ENCODE results near the gene FBXL16. TPM values are rescaled to one million over a fixed set of nuclear protein-coding genes. Genes with fewer than 3 reads are reported as not detected.
"Not testable (repeated sequence)": the region's sequence is repeated elsewhere in the genome, so short reads cannot be mapped to it uniquely, and the experiment has no call there.

Gene FBXL16
- total RNA-seq, 4 donors from 2014 or later = 0.42 to 1.2 (median 0.51) TPM

DNA sequence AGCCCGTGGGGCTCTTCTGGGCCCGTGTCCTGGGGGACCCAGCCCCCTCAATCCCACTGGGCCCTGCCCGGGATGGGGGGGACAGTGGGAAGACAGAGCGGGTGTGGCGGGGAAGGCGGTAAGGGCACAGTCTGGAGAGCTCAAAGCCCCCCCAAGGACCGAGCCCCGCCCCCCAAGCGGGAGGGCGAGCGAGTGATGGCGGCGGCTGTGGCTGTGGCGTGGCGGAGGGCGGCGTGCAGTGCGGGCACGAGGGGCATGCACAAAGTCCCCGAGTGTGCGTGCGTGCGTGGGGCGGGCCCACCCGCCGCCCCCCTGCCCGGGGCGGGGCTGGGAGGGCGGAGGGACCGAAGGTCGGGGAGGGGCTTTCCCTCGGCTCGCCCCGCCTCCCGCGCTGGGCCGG lies 11.8 kb downstream of the FBXL16 start:
- WGBS = no CpG with 5 or more reads among the region's 37 CpGs
- TF ChIP-seq POLR2A (IDR thresholded peaks at IDR 0.05; ENCODE audit: low read depth) (no peak), EP300 (IDR thresholded peaks at IDR 0.05) (no peak), POLR2AphosphoS5 (IDR thresholded peaks at IDR 0.05) (no peak)
- TF ChIP-seq, protein P1, sequence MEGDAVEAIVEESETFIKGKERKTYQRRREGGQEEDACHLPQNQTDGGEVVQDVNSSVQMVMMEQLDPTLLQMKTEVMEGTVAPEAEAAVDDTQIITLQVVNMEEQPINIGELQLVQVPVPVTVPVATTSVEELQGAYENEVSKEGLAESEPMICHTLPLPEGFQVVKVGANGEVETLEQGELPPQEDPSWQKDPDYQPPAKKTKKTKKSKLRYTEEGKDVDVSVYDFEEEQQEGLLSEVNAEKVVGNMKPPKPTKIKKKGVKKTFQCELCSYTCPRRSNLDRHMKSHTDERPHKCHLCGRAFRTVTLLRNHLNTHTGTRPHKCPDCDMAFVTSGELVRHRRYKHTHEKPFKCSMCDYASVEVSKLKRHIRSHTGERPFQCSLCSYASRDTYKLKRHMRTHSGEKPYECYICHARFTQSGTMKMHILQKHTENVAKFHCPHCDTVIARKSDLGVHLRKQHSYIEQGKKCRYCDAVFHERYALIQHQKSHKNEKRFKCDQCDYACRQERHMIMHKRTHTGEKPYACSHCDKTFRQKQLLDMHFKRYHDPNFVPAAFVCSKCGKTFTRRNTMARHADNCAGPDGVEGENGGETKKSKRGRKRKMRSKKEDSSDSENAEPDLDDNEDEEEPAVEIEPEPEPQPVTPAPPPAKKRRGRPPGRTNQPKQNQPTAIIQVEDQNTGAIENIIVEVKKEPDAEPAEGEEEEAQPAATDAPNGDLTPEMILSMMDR (IDR thresholded peaks at IDR 0.05) = no peak
- peaks cover 9 to 67% (median 39%) of the 10 kb centered on the region in 4 donors for H3K27me3 ChIP-seq
- no peaks in the 10 kb centered on the region for H3K9me3 ChIP-seq
- intact Hi-C loops (cut with DNase I) = no loop called here
- no peak for DNase-seq (ENCODE audit: extremely low spot score)
- no peaks in the 10 kb centered on the region for H3K36me3 ChIP-seq
- H3K4me1 ChIP-seq = peaks cover 28 to 51% (median 42%) of the 10 kb centered on the region in 4 donors
- H3K4me3 ChIP-seq = peak overlapping the region in 1 of 4 donors; percentile 45
- H3K27ac ChIP-seq (replicated peaks in 1 of 4) = no peak overlapping the region

DNA sequence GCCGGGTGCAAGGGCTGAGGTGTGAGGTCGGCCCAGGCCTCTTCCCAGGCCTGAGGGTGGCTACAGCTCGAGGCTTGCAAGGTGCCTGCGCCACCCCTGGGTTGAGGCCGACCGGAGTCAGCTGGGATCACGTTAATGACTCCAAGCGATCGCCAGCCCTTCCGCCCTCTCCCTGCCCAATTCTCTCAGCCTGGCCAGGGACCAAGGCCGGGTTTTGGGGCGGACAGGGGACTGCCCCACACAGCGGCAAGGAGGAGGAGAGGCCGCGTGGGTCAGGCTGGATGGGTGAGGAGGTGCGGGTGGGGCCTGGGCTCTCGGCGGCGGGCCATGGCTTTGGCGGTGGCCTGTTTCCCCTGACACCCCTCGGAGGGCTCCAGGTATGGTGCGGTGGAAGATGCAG lies 12.2 kb downstream of the FBXL16 start:
- no peaks in the 10 kb centered on the region for H3K36me3 ChIP-seq
- TF ChIP-seq, protein P1 (IDR thresholded peaks at IDR 0.05) = no peak
- TF ChIP-seq POLR2AphosphoS5 (IDR thresholded peaks at IDR 0.05) (no peak), EP300 (IDR thresholded peaks at IDR 0.05) (no peak), POLR2A (IDR thresholded peaks at IDR 0.05; ENCODE audit: low read depth) (no peak)
- H3K4me1 ChIP-seq = peaks cover 32 to 55% (median 46%) of the 10 kb centered on the region in 4 donors
- intact Hi-C loops (cut with DNase I) = no loop called here
- no peaks in the 10 kb centered on the region for H3K9me3 ChIP-seq
- H3K4me3 ChIP-seq = no peak overlapping the region
- no CpG with 5 or more reads among the region's 22 CpGs for WGBS
- no peak overlapping the region for H3K27ac ChIP-seq (replicated peaks in 1 of 4)
- DNase-seq (ENCODE audit: extremely low spot score) = no peak
- H3K27me3 ChIP-seq = peaks cover 9 to 63% (median 39%) of the 10 kb centered on the region in 4 donors

DNA sequence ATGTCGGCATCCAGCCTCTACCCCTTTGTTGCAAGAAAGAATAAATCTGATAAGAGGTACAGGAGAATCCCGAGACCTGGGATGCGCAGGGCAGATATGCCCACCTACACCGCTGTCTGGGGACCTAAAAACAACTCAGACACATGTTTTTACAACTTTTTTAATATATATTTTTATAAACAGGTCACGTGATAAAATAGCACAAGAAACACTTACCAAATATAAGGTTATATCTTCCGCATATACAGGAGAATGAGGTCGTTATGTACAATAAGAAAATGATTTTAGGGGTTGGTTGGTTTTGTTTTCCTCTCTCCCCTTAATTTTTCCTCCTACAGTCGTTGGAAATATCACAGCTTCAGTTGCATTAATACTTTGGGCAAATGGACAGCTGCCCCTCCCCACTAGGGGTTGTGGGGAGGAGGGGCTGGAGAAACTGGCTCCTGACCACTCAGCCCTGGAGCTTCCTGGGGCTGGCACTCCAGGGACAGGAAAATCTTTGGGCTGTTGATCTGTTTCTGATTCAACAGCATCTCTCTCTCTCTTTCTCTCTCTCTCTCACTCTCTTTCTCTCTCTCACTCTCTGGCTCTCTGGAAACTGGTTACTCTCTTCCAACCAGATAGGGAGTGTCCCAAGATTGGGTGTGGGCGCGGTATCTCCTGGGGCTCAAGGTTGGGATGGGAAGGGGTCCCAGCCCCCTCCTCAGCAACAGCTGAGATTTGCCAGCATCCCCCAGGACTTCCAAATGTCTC lies 13.1 kb downstream of the FBXL16 start:
- Histone ChIP-seq H3K9me3 (no peaks in the 10 kb centered on the region), H3K36me3 (peaks cover 0 to 6% (median 3%) of the 10 kb centered on the region in 4 donors), H3K27ac (replicated peaks in 1 of 4) (no peak overlapping the region), H3K4me1 (peaks cover 34 to 64% (median 49%) of the 10 kb centered on the region in 4 donors), H3K27me3 (peaks cover 9 to 54% (median 39%) of the 10 kb centered on the region in 4 donors), H3K4me3 (no peak overlapping the region)
- intact Hi-C loops (cut with DNase I) = no loop called here
- WGBS = 67% methylated on average over 10 of the region's 10 CpGs
- TF ChIP-seq, protein P1 (IDR thresholded peaks at IDR 0.05) = no peak
- no peak for TF ChIP-seq POLR2AphosphoS5 (IDR thresholded peaks at IDR 0.05)
- TF ChIP-seq POLR2A (IDR thresholded peaks at IDR 0.05; ENCODE audit: low read depth) = no peak
- TF ChIP-seq EP300 (IDR thresholded peaks at IDR 0.05) = no peak
- DNase-seq (ENCODE audit: extremely low spot score) = no peak

DNA sequence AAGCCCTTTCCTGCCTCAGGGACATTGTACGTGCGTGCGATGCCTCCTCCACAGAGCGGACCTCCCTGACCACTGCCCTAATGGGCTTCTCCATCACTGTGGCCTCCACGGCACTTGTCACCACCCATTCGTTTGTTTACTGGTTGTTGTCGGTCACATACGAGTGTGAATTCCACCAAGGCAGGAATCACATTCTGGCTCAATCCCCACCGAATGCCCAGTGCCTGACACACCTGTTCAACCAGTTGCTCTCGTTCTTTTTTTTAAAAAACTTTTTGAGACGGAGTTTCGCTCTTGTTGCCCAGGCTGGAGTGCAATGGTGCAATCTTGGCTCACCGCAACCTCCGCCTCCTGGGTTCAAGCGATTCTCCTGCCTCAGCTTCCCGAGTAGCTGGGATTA lies 14.4 kb downstream of the FBXL16 start:
- H3K4me3 ChIP-seq; H3K27ac ChIP-seq (replicated peaks in 1 of 4); DNase-seq (ENCODE audit: extremely low spot score); H3K9me3 ChIP-seq; intact Hi-C loops (cut with DNase I): not testable (repeated sequence)
- 87% methylated on average over 16 of the region's 16 CpGs for WGBS
- peaks cover 9 to 42% (median 33%) of the 10 kb centered on the region in 4 donors for H3K27me3 ChIP-seq
- peaks cover 6 to 18% (median 15%) of the 10 kb centered on the region in 4 donors for H3K36me3 ChIP-seq
- H3K4me1 ChIP-seq = peaks cover 34 to 76% (median 51%) of the 10 kb centered on the region in 4 donors

DNA sequence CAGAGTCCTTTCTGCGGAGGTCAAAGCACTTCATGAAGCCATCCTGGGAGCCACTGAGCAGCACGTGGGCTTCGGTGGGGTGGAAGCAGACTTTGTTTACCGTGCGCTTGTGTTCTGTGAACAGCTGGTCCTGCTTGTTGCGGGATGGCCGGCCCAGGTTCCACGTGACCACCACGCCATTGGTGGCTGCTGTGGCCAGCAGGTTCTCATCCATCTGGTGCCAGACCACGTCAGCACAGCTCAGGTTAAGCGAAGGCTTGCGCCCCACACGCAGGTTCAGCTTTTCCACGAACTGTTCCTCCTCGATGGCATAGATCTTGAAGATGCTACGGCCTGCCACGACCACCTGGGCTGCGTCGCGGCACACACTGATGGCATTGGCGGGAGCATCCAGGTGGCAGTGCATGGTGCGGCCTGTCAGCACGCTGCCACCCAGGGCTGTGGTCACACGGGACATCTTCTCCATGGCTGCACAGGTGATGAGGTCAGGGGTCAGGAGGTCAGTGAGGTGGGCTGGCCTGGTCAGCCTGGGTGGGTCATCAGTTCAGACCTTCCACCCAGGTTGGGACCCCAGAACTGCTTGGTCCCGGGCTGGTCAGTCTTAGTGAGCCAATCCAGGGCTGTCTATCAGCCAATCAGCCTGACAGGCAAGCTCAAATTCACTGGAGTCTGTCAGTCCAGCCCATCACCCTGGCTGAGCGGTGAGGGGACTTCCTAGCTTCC lies 16.3 kb downstream of the FBXL16 start:
- Histone ChIP-seq H3K4me3 (peak overlapping the region; percentile 72 to 97 (median 92)), H3K27ac (replicated peaks in 1 of 4) (peak overlapping the region; percentile 82 to 93 (median 84)), H3K9me3 (no peaks in the 10 kb centered on the region), H3K4me1 (peaks cover 38 to 76% (median 55%) of the 10 kb centered on the region in 4 donors), H3K27me3 (peaks cover 9 to 23% (median 17%) of the 10 kb centered on the region in 4 donors), H3K36me3 (peaks cover 6 to 29% (median 18%) of the 10 kb centered on the region in 4 donors)
- intact Hi-C loops (cut with DNase I) = no loop called here
- DNase-seq (ENCODE audit: extremely low spot score) = no peak
- WGBS = 81% methylated on average over 10 of the region's 26 CpGs
- TF ChIP-seq EP300 (IDR thresholded peaks at IDR 0.05) (no peak), POLR2AphosphoS5 (IDR thresholded peaks at IDR 0.05) (no peak), POLR2A (IDR thresholded peaks at IDR 0.05; ENCODE audit: low read depth) (no peak)
- TF ChIP-seq, protein P1 (IDR thresholded peaks at IDR 0.05) = no peak
